ENCODE data around the gene SNORC.

The SNORC gene

GRCh38 chr2:232860593-232861241 is 9.3 kb upstream of the SNORC start:
- TF ChIP-seq, protein P1, sequence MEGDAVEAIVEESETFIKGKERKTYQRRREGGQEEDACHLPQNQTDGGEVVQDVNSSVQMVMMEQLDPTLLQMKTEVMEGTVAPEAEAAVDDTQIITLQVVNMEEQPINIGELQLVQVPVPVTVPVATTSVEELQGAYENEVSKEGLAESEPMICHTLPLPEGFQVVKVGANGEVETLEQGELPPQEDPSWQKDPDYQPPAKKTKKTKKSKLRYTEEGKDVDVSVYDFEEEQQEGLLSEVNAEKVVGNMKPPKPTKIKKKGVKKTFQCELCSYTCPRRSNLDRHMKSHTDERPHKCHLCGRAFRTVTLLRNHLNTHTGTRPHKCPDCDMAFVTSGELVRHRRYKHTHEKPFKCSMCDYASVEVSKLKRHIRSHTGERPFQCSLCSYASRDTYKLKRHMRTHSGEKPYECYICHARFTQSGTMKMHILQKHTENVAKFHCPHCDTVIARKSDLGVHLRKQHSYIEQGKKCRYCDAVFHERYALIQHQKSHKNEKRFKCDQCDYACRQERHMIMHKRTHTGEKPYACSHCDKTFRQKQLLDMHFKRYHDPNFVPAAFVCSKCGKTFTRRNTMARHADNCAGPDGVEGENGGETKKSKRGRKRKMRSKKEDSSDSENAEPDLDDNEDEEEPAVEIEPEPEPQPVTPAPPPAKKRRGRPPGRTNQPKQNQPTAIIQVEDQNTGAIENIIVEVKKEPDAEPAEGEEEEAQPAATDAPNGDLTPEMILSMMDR (IDR thresholded peaks at IDR 0.05; ENCODE audit: low read depth, low read length): no peak
- Histone ChIP-seq H3K4me3 (ENCODE audit: low read depth, low read length) (no peak overlapping the region), H3K27ac (no peak overlapping the region), H3K9me3 (ENCODE audit: severe bottlenecking) (no peaks in the 10 kb centered on the region), H3K36me3 (peaks cover 29% of the 10 kb centered on the region), H3K27me3 (ENCODE audit: insufficient read depth, low read depth, severe bottlenecking) (no peaks in the 10 kb centered on the region)
- DNase-seq: no peak

DNA sequence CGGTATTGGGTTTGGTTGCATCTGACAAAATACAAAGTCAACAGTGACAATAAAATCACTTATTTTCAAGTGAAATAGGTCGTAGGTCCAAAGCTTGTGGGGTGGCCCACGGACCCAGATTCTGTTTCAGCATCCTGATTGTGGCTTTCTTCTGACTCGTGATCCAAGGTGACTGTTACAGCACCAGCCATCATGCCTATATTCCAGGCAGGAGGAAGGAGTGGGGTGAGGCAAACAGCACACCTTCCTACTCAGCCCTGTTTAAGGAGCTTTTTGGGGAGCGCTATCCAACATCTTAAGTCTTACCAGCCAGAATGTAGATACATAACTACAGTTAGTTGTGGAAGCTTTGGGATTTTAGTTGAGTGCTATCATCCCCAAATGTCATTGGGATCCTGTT is 8.7 kb upstream of the SNORC start:
- Histone ChIP-seq H3K36me3 (peaks cover 27% of the 10 kb centered on the region), H3K27me3 (ENCODE audit: insufficient read depth, low read depth, severe bottlenecking) (no peaks in the 10 kb centered on the region), H3K27ac (no peak overlapping the region), H3K4me3 (ENCODE audit: low read depth, low read length) (no peak overlapping the region), H3K9me3 (ENCODE audit: severe bottlenecking) (no peaks in the 10 kb centered on the region)
- no peak for DNase-seq
- TF ChIP-seq, protein P1 (IDR thresholded peaks at IDR 0.05; ENCODE audit: low read depth, low read length): no peak

- no peak for DNase-seq
- TF ChIP-seq, protein P1 (IDR thresholded peaks at IDR 0.05; ENCODE audit: low read depth, low read length): no peak
- no peaks in the 10 kb centered on the region for H3K9me3 ChIP-seq (ENCODE audit: severe bottlenecking)
- no peaks in the 10 kb centered on the region for H3K27me3 ChIP-seq (ENCODE audit: insufficient read depth, low read depth, severe bottlenecking)
- no peak overlapping the region for H3K27ac ChIP-seq
- H3K4me3 ChIP-seq (ENCODE audit: low read depth, low read length): no peak overlapping the region
- peaks cover under 1% of the 10 kb centered on the region for H3K36me3 ChIP-seq
Measured at GRCh38 chr2:232863996-232864395, 6.1 kb upstream of the SNORC start.

DNA sequence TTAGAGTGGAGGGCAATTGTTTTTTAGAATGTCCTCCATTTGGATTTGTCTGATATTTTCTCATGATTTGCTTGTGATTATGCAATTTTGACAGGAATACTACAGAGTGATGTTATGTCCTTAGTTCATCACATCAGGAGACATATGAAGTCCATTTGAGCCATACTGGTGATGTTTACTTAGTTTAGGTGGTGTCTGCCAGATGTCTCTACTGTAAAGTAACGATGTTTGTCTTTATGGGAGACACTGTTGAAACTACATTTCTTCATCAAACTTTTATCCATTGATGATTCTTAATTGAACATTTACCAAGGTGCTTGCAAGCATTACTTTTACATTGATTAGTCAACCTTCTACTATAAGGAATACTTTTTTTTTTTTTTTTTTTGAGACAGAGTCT is 4.9 kb upstream of the SNORC start:
- H3K27ac ChIP-seq: no peak overlapping the region
- no peak for DNase-seq
- no peaks in the 10 kb centered on the region for H3K9me3 ChIP-seq (ENCODE audit: severe bottlenecking)
- H3K36me3 ChIP-seq: no peaks in the 10 kb centered on the region; the same call in 1 of the 2 replicates
- H3K4me3 ChIP-seq (ENCODE audit: low read depth, low read length): no peak overlapping the region
- H3K27me3 ChIP-seq (ENCODE audit: insufficient read depth, low read depth, severe bottlenecking): no peaks in the 10 kb centered on the region
- TF ChIP-seq, protein P1 (IDR thresholded peaks at IDR 0.05; ENCODE audit: low read depth, low read length): no peak

- no peak for DNase-seq
- TF ChIP-seq, protein P1 (IDR thresholded peaks at IDR 0.05; ENCODE audit: low read depth, low read length): no peak
- Histone ChIP-seq H3K9me3 (ENCODE audit: severe bottlenecking) (no peaks in the 10 kb centered on the region), H3K27me3 (ENCODE audit: insufficient read depth, low read depth, severe bottlenecking) (no peaks in the 10 kb centered on the region), H3K4me3 (ENCODE audit: low read depth, low read length) (no peak overlapping the region), H3K27ac (no peak overlapping the region), H3K36me3 (no peaks in the 10 kb centered on the region; the same call in 1 of the 2 replicates)
Measured at GRCh38 chr2:232866104-232866503, 4.0 kb upstream of the SNORC start.
